Endothelial cell (in vitro differentiated cells): ENCODE measurements around the gene MARCHF9. TPM values are rescaled to one million over a fixed set of nuclear protein-coding genes. Genes with fewer than 3 reads are reported as not detected.

Experiments
- DNase-seq: peaks from one replicate; pipeline ENCODE4 v3.0.0; 2021; ENCODE audit warnings: low spot score
- H3K27ac Mint-ChIP-seq: one replicate; pipeline ENCODE4 v1.8.0; 2021; ENCODE audit warnings: mixed read lengths, inconsistent platforms; ENCODE audit not compliant: unreplicated experiment
- H3K27me3 Mint-ChIP-seq: one replicate; pipeline ENCODE4 v1.8.0; 2021; ENCODE audit warnings: mild to moderate bottlenecking, moderate library complexity, mixed read lengths, inconsistent platforms; ENCODE audit not compliant: unreplicated experiment
- H3K36me3 Mint-ChIP-seq: one replicate; pipeline ENCODE4 v1.8.0; 2021; ENCODE audit warnings: mild to moderate bottlenecking, low read depth, mixed read lengths, inconsistent platforms; ENCODE audit not compliant: unreplicated experiment
- H3K4me1 Mint-ChIP-seq: one replicate; pipeline ENCODE4 v1.8.0; 2021; ENCODE audit warnings: mild to moderate bottlenecking, mixed read lengths, inconsistent platforms; ENCODE audit not compliant: unreplicated experiment
- H3K4me3 Mint-ChIP-seq: one replicate; pipeline ENCODE4 v1.8.0; 2021; ENCODE audit warnings: mild to moderate bottlenecking, mixed read lengths, inconsistent platforms; ENCODE audit not compliant: unreplicated experiment
- H3K9me3 Mint-ChIP-seq: one replicate; pipeline ENCODE4 v1.8.0; 2021; ENCODE audit warnings: mixed read lengths, inconsistent platforms; ENCODE audit not compliant: unreplicated experiment
- CTCF ChIP-seq: fragments of 200-600 bp; sonication (generic); IDR thresholded peaks from one replicate; pipeline ENCODE4 v1.5.0; 2021; ENCODE audit warnings: antibody characterized with exemption; ENCODE audit not compliant: unreplicated experiment
- total RNA-seq: library from RNA; stranded (reverse); fragmentation: NEBNext Ultra II Directional; extraction: Animal tissue kit (Norgen Biotek cat#: 25700); gene quantifications from one replicate; pipeline ENCODE4 v1.2.1, GENCODE V29; 2021; ENCODE audit not compliant: unreplicated experiment

The MARCHF9 gene
- total RNA-seq, 1 donor from 2014 or later: 2.3 TPM

- Mint-ChIP-seq H3K27ac (no peak overlapping the region), H3K9me3 (no peaks in the 10 kb centered on the region), H3K27me3 (no peaks in the 10 kb centered on the region), H3K36me3 (peaks cover 30% of the 10 kb centered on the region), H3K4me1 (no peaks in the 10 kb centered on the region), H3K4me3 (no peak overlapping the region)
- DNase-seq: no peak
- TF ChIP-seq CTCF: no peak
These were observed 43.0 kb downstream of the MARCHF9 start for GRCh38 chr12:57797933-57798332.

GRCh38 chr12:57800965-57801364 lies 46.1 kb downstream of the MARCHF9 start:
- Mint-ChIP-seq H3K27ac (no peak overlapping the region), H3K4me1 (no peaks in the 10 kb centered on the region), H3K4me3 (no peak overlapping the region), H3K27me3 (peaks cover 2% of the 10 kb centered on the region), H3K9me3 (no peaks in the 10 kb centered on the region), H3K36me3 (peaks cover 21% of the 10 kb centered on the region)
- TF ChIP-seq CTCF: no peak
- DNase-seq: no peak

GRCh38 chr12:57802607-57803006 lies 47.7 kb downstream of the MARCHF9 start:
- Mint-ChIP-seq H3K4me1 (no peaks in the 10 kb centered on the region), H3K27me3 (peaks cover 2% of the 10 kb centered on the region), H3K4me3 (no peak overlapping the region), H3K9me3 (no peaks in the 10 kb centered on the region), H3K36me3 (peaks cover 17% of the 10 kb centered on the region), H3K27ac (no peak overlapping the region)
- DNase-seq: no peak
- TF ChIP-seq CTCF: no peak

- peak; percentile 71 for TF ChIP-seq CTCF
- no peaks in the 10 kb centered on the region for H3K4me1 Mint-ChIP-seq
- H3K27me3 Mint-ChIP-seq: peaks cover 5% of the 10 kb centered on the region
- H3K36me3 Mint-ChIP-seq: peaks cover 22% of the 10 kb centered on the region
- DNase-seq: peak; percentile 60
- no peaks in the 10 kb centered on the region for H3K9me3 Mint-ChIP-seq
- H3K4me3 Mint-ChIP-seq: no peak overlapping the region
- no peak overlapping the region for H3K27ac Mint-ChIP-seq
These were observed 48.5 kb downstream of the MARCHF9 start for GRCh38 chr12:57803319-57803893.

GRCh38 chr12:57806677-57807076 lies 51.8 kb downstream of the MARCHF9 start:
- no peak overlapping the region for H3K4me3 Mint-ChIP-seq
- no peak for DNase-seq
- H3K36me3 Mint-ChIP-seq: peaks cover 29% of the 10 kb centered on the region
- no peaks in the 10 kb centered on the region for H3K9me3 Mint-ChIP-seq
- no peak for TF ChIP-seq CTCF
- H3K27me3 Mint-ChIP-seq: peaks cover 9% of the 10 kb centered on the region
- H3K27ac Mint-ChIP-seq: no peak overlapping the region
- H3K4me1 Mint-ChIP-seq: no peaks in the 10 kb centered on the region
